H1 (cell line): ENCODE data around the gene TGFBRAP1. TPM values are rescaled to one million over a fixed set of nuclear protein-coding genes. Genes with fewer than 3 reads are reported as not detected.

ENCODE experiments used
- CHD1 ChIP-seq: IDR thresholded peaks from 2 replicates; pipeline ENCODE4 v1.6.1; 2012; ENCODE audit warnings: low read depth, low read length, improper control_type of control experiment
- EP300 ChIP-seq, 2 experiments: IDR thresholded peaks; 1 replicate in 1 of 2; 2 replicates in 1 of 2; pipeline ENCODE4 v1.6.1; 2011 to 2012; ENCODE audit warnings: low read depth in 2 of 2, low read length in 2 of 2, mild to moderate bottlenecking in 2 of 2, borderline replicate concordance in 1 of 2, inconsistent platforms in 1 of 2, moderate library complexity in 1 of 2
- polyA plus RNA-seq, 7 experiments: library from polyadenylated mRNA; depleted of rRNA in 3 of 7; stranded (reverse) in 5 of 7; unstranded in 2 of 7; fragments of >200 nt in 5 of 7; fragments of 200-250 nt in 2 of 7; gene quantifications; 1 replicate in 5 of 7; 2 replicates in 1 of 7; 4 replicates in 1 of 7; pipeline versions ENCODE4 v1.2.1 to v1.2.3, GENCODE V29; 2011 to 2013; ENCODE audit warnings: missing spikeins in 2 of 7, mixed read lengths in 2 of 7
- total RNA-seq: library from RNA; stranded (reverse); fragmentation: NEBNext Ultra II Directional; extraction: Animal tissue kit (Norgen Biotek cat#: 25700); gene quantifications from 2 replicates; pipeline ENCODE4 v1.2.1, GENCODE V29; 2021

TGFBRAP1 gene
- total and polyA plus RNA-seq, 2 of the 8 experiments (the other 6 are each of a cell fraction or from before 2014, with no cell fraction given) = 11.2 to 20.2 TPM

DNA sequence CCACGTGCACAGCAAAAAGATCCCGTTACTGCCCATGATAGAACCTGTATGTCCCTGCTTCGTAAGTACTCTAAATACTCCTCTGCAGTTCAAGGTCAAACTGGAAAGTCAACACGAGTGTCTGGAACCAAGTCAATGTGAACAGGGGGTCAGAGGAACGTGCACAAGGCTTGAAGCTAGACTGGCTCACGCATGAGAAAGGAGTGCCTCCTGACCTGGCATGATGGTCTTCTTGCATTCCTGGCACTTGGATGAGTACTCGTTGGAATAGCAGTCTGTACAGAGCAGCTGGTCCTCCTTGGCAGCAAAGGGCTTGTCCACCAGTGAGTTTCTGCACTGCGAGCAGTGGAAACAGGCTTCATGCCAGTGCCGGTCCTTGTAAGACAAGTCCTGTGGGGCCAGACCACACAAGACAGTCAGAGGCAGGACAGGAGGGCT lies 43.8 kb upstream of the TGFBRAP1 start (continued):
- TF ChIP-seq EP300 (IDR thresholded peaks at IDR 0.05; ENCODE audit: borderline replicate concordance in 1 of 2, low read depth in 2 of 2, low read length in 2 of 2) = no peak
- no peak for TF ChIP-seq CHD1
